ENCODE measurements around the gene XPOT. TPM values are rescaled to one million over a fixed set of nuclear protein-coding genes. Genes with fewer than 3 reads are reported as not detected.
"Not testable (repeated sequence)": the region's sequence is repeated elsewhere in the genome, so short reads cannot be mapped to it uniquely, and the experiment has no call there.

XPOT gene
- total RNA-seq (66.1 and 69.0 TPM in 2 replicates), polyA plus RNA-seq (38.7 and 42.7 TPM in 2 replicates)

GRCh38 chr12:64403707-64404469 is at the start of gene XPOT:
Gene XPOT, plus strand, starts transcription at chr12:64404392. Its CDS starts 5,644 bp downstream, at chr12:64410036.
- Histone ChIP-seq H3K9me3 (ENCODE audit: low read depth) (no peaks in the 10 kb centered on the region), H3K4me1 (ENCODE audit: insufficient read depth) (no peaks in the 10 kb centered on the region), H3K36me3 (replicated peaks; ENCODE audit: insufficient read depth, low read depth) (no peaks in the 10 kb centered on the region), H3K79me2 (peaks cover 35% of the 10 kb centered on the region), H3K27me3 (no peaks in the 10 kb centered on the region), H3K4me2 (peak within 1 kb of the TSS; percentile 86), H3K4me3 (peak within 1 kb of the TSS; percentile 94), H3K9me2 (replicated peaks; ENCODE audit: insufficient read depth) (no peaks in the 10 kb centered on the region), H2AFZ (peak within 1 kb of the TSS; percentile 97), H3K27ac (peak within 1 kb of the TSS; percentile 100), H4K20me1 (ENCODE audit: insufficient read depth, poor library complexity, severe bottlenecking) (peaks cover 10% of the 10 kb centered on the region)
- no peak for TF ChIP-seq EZH2phosphoT487 (IDR thresholded peaks at IDR 0.05; ENCODE audit: low read depth, severe bottlenecking, unreplicated experiment)
- TF ChIP-seq CTCF (IDR thresholded peaks at IDR 0.05; ENCODE audit: poor library complexity): no peak
- TF ChIP-seq EZH2 (IDR thresholded peaks at IDR 0.05; ENCODE audit: borderline replicate concordance): no peak
- 22% methylated on average over 41 of the region's 60 CpGs for WGBS (ENCODE audit: low lambda C conversion rate, missing lambda C conversion rate)
- DNase-seq (ENCODE audit: low spot score): peak; percentile 98

- 71% methylated on average over 2 of the region's 2 CpGs for WGBS (ENCODE audit: low lambda C conversion rate, missing lambda C conversion rate)
Measured at GRCh38 chr12:64356209-64356608, 48.0 kb upstream of the XPOT start.

GRCh38 chr12:64361173-64361572 is 43.0 kb upstream of the XPOT start:
- H3K4me1 ChIP-seq (ENCODE audit: insufficient read depth); H3K27me3 ChIP-seq; H3K79me2 ChIP-seq; H3K36me3 ChIP-seq (replicated peaks; ENCODE audit: insufficient read depth, low read depth); H3K9me3 ChIP-seq (ENCODE audit: low read depth); DNase-seq (ENCODE audit: low spot score); H2AFZ ChIP-seq; H3K4me2 ChIP-seq; H3K9me2 ChIP-seq (replicated peaks; ENCODE audit: insufficient read depth); H3K27ac ChIP-seq; H3K4me3 ChIP-seq; H4K20me1 ChIP-seq (ENCODE audit: insufficient read depth, poor library complexity, severe bottlenecking): not testable (repeated sequence)
- WGBS (ENCODE audit: low lambda C conversion rate, missing lambda C conversion rate): 81% methylated on average over 3 of the region's 3 CpGs

More at GRCh38 chr12:64356209-64356608, 48.0 kb upstream of the XPOT start:
- not testable (repeated sequence) for H3K4me2 ChIP-seq; H3K9me2 ChIP-seq (replicated peaks; ENCODE audit: insufficient read depth); H2AFZ ChIP-seq; H4K20me1 ChIP-seq (ENCODE audit: insufficient read depth, poor library complexity, severe bottlenecking); H3K36me3 ChIP-seq (replicated peaks; ENCODE audit: insufficient read depth, low read depth); DNase-seq (ENCODE audit: low spot score); H3K4me1 ChIP-seq (ENCODE audit: insufficient read depth); H3K27ac ChIP-seq; H3K27me3 ChIP-seq; H3K79me2 ChIP-seq; H3K9me3 ChIP-seq (ENCODE audit: low read depth); H3K4me3 ChIP-seq

- 92% methylated on average over 4 of the region's 4 CpGs for WGBS (ENCODE audit: low lambda C conversion rate, missing lambda C conversion rate)
Measured at GRCh38 chr12:64362721-64363305, 41.4 kb upstream of the XPOT start.

More at GRCh38 chr12:64362721-64363305, 41.4 kb upstream of the XPOT start:
- Histone ChIP-seq H3K36me3 (replicated peaks; ENCODE audit: insufficient read depth, low read depth) (no peaks in the 10 kb centered on the region), H2AFZ (no peak overlapping the region), H4K20me1 (ENCODE audit: insufficient read depth, poor library complexity, severe bottlenecking) (no peaks in the 10 kb centered on the region), H3K27ac (no peak overlapping the region), H3K4me2 (no peak overlapping the region), H3K79me2 (no peaks in the 10 kb centered on the region), H3K9me2 (replicated peaks; ENCODE audit: insufficient read depth) (no peaks in the 10 kb centered on the region), H3K4me1 (ENCODE audit: insufficient read depth) (no peaks in the 10 kb centered on the region), H3K27me3 (no peaks in the 10 kb centered on the region), H3K9me3 (ENCODE audit: low read depth) (no peaks in the 10 kb centered on the region), H3K4me3 (no peak overlapping the region)
- no peak for DNase-seq (ENCODE audit: low spot score)
- TF ChIP-seq EZH2phosphoT487 (IDR thresholded peaks at IDR 0.05; ENCODE audit: low read depth, severe bottlenecking, unreplicated experiment): no peak
- no peak for TF ChIP-seq CTCF (IDR thresholded peaks at IDR 0.05; ENCODE audit: poor library complexity)
- TF ChIP-seq EZH2 (IDR thresholded peaks at IDR 0.05; ENCODE audit: borderline replicate concordance): no peak
